Calu3 (cell line): ENCODE results near the gene PRAMEF5. TPM values are rescaled to one million over a fixed set of nuclear protein-coding genes. Genes with fewer than 3 reads are reported as not detected.
"Not testable (repeated sequence)": the region's sequence is repeated elsewhere in the genome, so short reads cannot be mapped to it uniquely, and the experiment has no call there.

Experiments used
- BruUV-seq: library from RNA; stranded (reverse); fragments of 400-500 nt; replicated peaks from 2 replicates; lab custom pipeline; 2021; lab: Mats Ljungman, UMichigan
- CTCF ChIA-PET: fragments of 300-600 bp; sonication (Branson Sonifier 250); formaldehyde crosslinking; loops from one replicate; lab custom pipeline; 2022; ENCODE audit warnings: antibody characterized with exemption; lab: Charles Lee
- DNase-seq: peaks from one replicate; pipeline ENCODE4 v3.0.0; 2022
- H3K27ac Mint-ChIP-seq: one replicate; pipeline ENCODE4 v1.8.0; 2022; ENCODE audit warnings: mixed read lengths; ENCODE audit not compliant: unreplicated experiment
- H3K27me3 Mint-ChIP-seq: one replicate; pipeline ENCODE4 v1.8.0; 2022; ENCODE audit warnings: mixed read lengths; ENCODE audit not compliant: unreplicated experiment
- H3K36me3 Mint-ChIP-seq: one replicate; pipeline ENCODE4 v1.8.0; 2022; ENCODE audit warnings: mild to moderate bottlenecking, moderate library complexity, mixed read lengths; ENCODE audit not compliant: insufficient read depth, unreplicated experiment
- H3K4me1 Mint-ChIP-seq: one replicate; pipeline ENCODE4 v1.8.0; 2022; ENCODE audit warnings: mild to moderate bottlenecking, low read depth, mixed read lengths; ENCODE audit not compliant: unreplicated experiment
- H3K4me3 Mint-ChIP-seq: one replicate; pipeline ENCODE4 v1.8.0; 2022; ENCODE audit warnings: mild to moderate bottlenecking, low read depth, moderate library complexity, mixed read lengths; ENCODE audit not compliant: unreplicated experiment
- H3K9me3 Mint-ChIP-seq: one replicate; pipeline ENCODE4 v1.8.0; 2022; ENCODE audit warnings: low read depth, mixed read lengths; ENCODE audit not compliant: unreplicated experiment
- intact Hi-C: fragments of 100-400 bp; cut with micrococcal nuclease; formaldehyde crosslinking; loops from one replicate; pipeline ENCODE4 v1.10.0; 2022; ENCODE audit not compliant: unreplicated experiment
- total RNA-seq: library from RNA; stranded (reverse); gene quantifications from 2 replicates; pipeline ENCODE4 v1.2.3, GENCODE V29; 2022

The PRAMEF5 gene
- total RNA-seq, 1 experiment from 2014 or later, result not detected

GRCh38 chr1:13302197-13302596 lies 48.2 kb downstream of the PRAMEF5 start:
- H3K4me1 Mint-ChIP-seq, DNase-seq, intact Hi-C loops, H3K9me3 Mint-ChIP-seq, CTCF ChIA-PET, H3K27ac Mint-ChIP-seq, H3K27me3 Mint-ChIP-seq, H3K4me3 Mint-ChIP-seq, BruUV-seq, H3K36me3 Mint-ChIP-seq: not testable (repeated sequence)

DNA sequence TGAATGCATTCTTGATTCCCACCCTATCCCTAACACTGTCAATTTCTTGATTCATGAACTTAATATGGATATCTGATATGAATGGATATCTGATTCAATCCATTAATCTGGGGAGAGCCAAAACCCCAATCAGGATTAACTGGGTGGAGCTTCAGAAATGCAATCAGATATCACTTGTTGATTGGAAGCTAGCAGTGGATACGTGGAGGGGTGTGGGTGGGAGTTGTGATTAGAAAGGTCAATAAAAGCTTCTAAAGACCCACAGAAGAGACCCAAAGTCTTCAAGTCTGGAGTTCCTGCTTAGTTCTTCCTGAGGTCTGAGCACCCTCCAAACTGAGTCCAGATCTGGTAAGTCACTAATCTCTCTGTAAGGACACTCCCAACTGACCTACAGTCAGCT lies 49.2 kb downstream of the PRAMEF5 start, which contains the start of gene PRAMEF33:
TSS of gene PRAMEF33 (plus strand) at position 301 of the 400 bp plus-strand sequence. CDS start 2,416 bp downstream, outside the sequence.
- H3K4me1 Mint-ChIP-seq, BruUV-seq, H3K9me3 Mint-ChIP-seq, intact Hi-C loops, H3K27me3 Mint-ChIP-seq, CTCF ChIA-PET, H3K36me3 Mint-ChIP-seq, H3K27ac Mint-ChIP-seq, H3K4me3 Mint-ChIP-seq, DNase-seq: not testable (repeated sequence)

Other genes starting within 250 kb of the PRAMEF5 start
- not detected in 2 replicates for gene PRAMEF27, start 197.6 kb upstream of the PRAMEF5 start, total RNA-seq
- not detected in 2 replicates for gene HNRNPCL3, start 193.4 kb upstream of the PRAMEF5 start, total RNA-seq
- not detected in 2 replicates for gene PRAMEF25, start 183.4 kb upstream of the PRAMEF5 start, total RNA-seq
- gene HNRNPCL2, start 137.3 kb upstream of the PRAMEF5 start, total RNA-seq, result not detected in 2 replicates
- gene PRAMEF26, start 98.2 kb upstream of the PRAMEF5 start, total RNA-seq, result not detected in 2 replicates
- gene HNRNPCL4, start 88.6 kb upstream of the PRAMEF5 start, total RNA-seq, result not detected in 2 replicates
- not detected in 2 replicates for gene PRAMEF9, start 82.3 kb upstream of the PRAMEF5 start, total RNA-seq
- not detected in 2 replicates for gene PRAMEF13, start 52.8 kb upstream of the PRAMEF5 start, total RNA-seq
- gene PRAMEF18, start 28.0 kb upstream of the PRAMEF5 start, total RNA-seq, result not detected in 2 replicates
- not detected in 2 replicates for gene PRAMEF8, start 30.9 kb downstream of the PRAMEF5 start, total RNA-seq
- not detected in 2 replicates for gene PRAMEF33, start 49.3 kb downstream of the PRAMEF5 start, total RNA-seq
- gene PRAMEF15, start 61.4 kb downstream of the PRAMEF5 start, total RNA-seq, result not detected in 2 replicates
- gene PRAMEF14, start 92.9 kb downstream of the PRAMEF5 start, total RNA-seq, result not detected in 2 replicates
- gene PRAMEF19, start 117.7 kb downstream of the PRAMEF5 start, total RNA-seq, result not detected in 2 replicates
- not detected in 2 replicates for gene PRAMEF17, start 135.4 kb downstream of the PRAMEF5 start, total RNA-seq
- gene PRAMEF20, start 156.3 kb downstream of the PRAMEF5 start, total RNA-seq, result not detected in 2 replicates